Measurements from ENCODE around the gene STIL. TPM values are rescaled to one million over a fixed set of nuclear protein-coding genes. Genes with fewer than 3 reads are reported as not detected.
A peak's percentile ranks its signal among the peaks of the same experiment; 100 is the strongest.

Gene STIL
- total and polyA plus RNA-seq, 2 of the 13 experiments (the other 11 are each of a cell fraction or from before 2014, with no cell fraction given), result 13.7 to 18.6 TPM

- TF ChIP-seq ELF1 (CRISPR knock-in tag; IDR thresholded peaks at IDR 0.05) (peak; percentile 93), RFXANK (CRISPR knock-in tag; IDR thresholded peaks at IDR 0.05) (0 out of 2 replicates have a peak, but pooled peaks have one; percentile 46), ZNF160 (CRISPR knock-in tag; IDR thresholded peaks at IDR 0.05) (no peak; the same call in 1 of the 2 replicates), ARNT2 (CRISPR knock-in tag; IDR thresholded peaks at IDR 0.05; ENCODE audit: low read depth) (peak; percentile 73; the same call in 1 of the 2 replicates), ATF1 (CRISPR knock-in tag; IDR thresholded peaks at IDR 0.05) (peak; percentile 91), ZGPAT (CRISPR knock-in tag; IDR thresholded peaks at IDR 0.05) (no peak), ZNF513 (CRISPR knock-in tag; conservative IDR thresholded peaks at IDR 0.05) (no peak), PBX3 (CRISPR knock-in tag; IDR thresholded peaks at IDR 0.05; ENCODE audit: borderline replicate concordance) (no peak), ZNF768 (CRISPR knock-in tag; IDR thresholded peaks at IDR 0.05) (peak; percentile 67; the same call in 1 of the 2 replicates), BCL3 (CRISPR knock-in tag; IDR thresholded peaks at IDR 0.05) (no peak), DRAP1 (CRISPR knock-in tag; IDR thresholded peaks at IDR 0.05) (peak; percentile 58), ZNF317 (CRISPR knock-in tag; IDR thresholded peaks at IDR 0.05) (no peak), ZNF720 (CRISPR knock-in tag; IDR thresholded peaks at IDR 0.05) (no peak), PHF21A (CRISPR knock-in tag; IDR thresholded peaks at IDR 0.05) (peak; percentile 76), ZNF784 (CRISPR knock-in tag; IDR thresholded peaks at IDR 0.05; ENCODE audit: borderline replicate concordance) (peak; percentile 56; the same call in 1 of the 2 replicates), ZNF232 (CRISPR knock-in tag; IDR thresholded peaks at IDR 0.05; ENCODE audit: borderline replicate concordance) (0 out of 2 replicates have a peak, but pooled peaks have one; percentile 50), DBP (CRISPR knock-in tag; IDR thresholded peaks at IDR 0.05; ENCODE audit: not compliant biosample characterization) (no peak), ZSCAN21 (CRISPR knock-in tag; IDR thresholded peaks at IDR 0.05; ENCODE audit: borderline replicate concordance) (0 out of 2 replicates have a peak, but pooled peaks have one; percentile 44), ZNF180 (CRISPR knock-in tag; IDR thresholded peaks at IDR 0.05; ENCODE audit: borderline replicate concordance, low read depth) (0 out of 2 replicates have a peak, but pooled peaks have one; percentile 27), IRF9 (CRISPR knock-in tag; IDR thresholded peaks at IDR 0.05; ENCODE audit: borderline replicate concordance) (peak; percentile 61; the same call in 1 of the 2 replicates)
Measured at GRCh38 chr1:47313915-47314664, at the start of gene STIL (continued).

All from HepG2 (cell line).